ENCODE measurements around the gene PNMA6E. TPM values are rescaled to one million over a fixed set of nuclear protein-coding genes. Genes with fewer than 3 reads are reported as not detected.

Gene PNMA6E
- total RNA-seq, 4 donors from 2014 or later, result not detected

DNA sequence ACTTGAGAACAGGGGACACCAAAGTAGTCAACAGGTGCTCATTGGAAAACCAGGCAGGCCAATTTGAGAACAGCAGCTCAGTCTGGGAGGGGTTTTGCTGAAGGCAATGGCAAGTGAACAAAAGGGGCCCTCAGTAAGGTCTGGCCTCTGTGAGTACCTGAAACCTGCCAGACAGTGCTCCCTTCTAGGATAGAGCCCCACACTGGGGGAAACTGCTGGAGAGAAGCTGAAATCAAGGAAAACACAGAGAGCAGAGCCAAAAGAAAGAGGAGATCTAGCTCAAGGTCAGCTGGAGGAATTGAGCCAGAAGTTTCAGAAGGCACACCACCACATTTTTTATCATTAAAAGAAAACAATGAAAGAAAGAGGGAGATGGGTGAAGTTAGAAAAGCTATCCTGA lies 28.2 kb downstream of the PNMA6E start:
- intact Hi-C loops (cut with DNase I; ENCODE audit: low total_unique reads) (no loop called here), in situ Hi-C loops (cut with MboI; ENCODE audit: low sequenced_read_pairs in 4 of 4) (loop anchor here in 1 of 4 donors (25.0 kb wide), 1 partner anchor 211 kb away; no protein-coding TSS in a partner anchor)
- ATAC-seq (no peak), DNase-seq (no peak)
- Histone ChIP-seq H3K27ac (no peak overlapping the region), H3K36me3 (no peaks in the 10 kb centered on the region), H3K27me3 (no peaks in the 10 kb centered on the region), H3K9me3 (no peaks in the 10 kb centered on the region), H3K4me1 (no peaks in the 10 kb centered on the region), H3K4me3 (no peak overlapping the region)
- TF ChIP-seq, protein P1, sequence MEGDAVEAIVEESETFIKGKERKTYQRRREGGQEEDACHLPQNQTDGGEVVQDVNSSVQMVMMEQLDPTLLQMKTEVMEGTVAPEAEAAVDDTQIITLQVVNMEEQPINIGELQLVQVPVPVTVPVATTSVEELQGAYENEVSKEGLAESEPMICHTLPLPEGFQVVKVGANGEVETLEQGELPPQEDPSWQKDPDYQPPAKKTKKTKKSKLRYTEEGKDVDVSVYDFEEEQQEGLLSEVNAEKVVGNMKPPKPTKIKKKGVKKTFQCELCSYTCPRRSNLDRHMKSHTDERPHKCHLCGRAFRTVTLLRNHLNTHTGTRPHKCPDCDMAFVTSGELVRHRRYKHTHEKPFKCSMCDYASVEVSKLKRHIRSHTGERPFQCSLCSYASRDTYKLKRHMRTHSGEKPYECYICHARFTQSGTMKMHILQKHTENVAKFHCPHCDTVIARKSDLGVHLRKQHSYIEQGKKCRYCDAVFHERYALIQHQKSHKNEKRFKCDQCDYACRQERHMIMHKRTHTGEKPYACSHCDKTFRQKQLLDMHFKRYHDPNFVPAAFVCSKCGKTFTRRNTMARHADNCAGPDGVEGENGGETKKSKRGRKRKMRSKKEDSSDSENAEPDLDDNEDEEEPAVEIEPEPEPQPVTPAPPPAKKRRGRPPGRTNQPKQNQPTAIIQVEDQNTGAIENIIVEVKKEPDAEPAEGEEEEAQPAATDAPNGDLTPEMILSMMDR (IDR thresholded peaks at IDR 0.05 in 4 of 5, conservative IDR thresholded peaks at IDR 0.05 in 1 of 5), result no peak
- TF ChIP-seq POLR2A (IDR thresholded peaks at IDR 0.05), result no peak

DNA sequence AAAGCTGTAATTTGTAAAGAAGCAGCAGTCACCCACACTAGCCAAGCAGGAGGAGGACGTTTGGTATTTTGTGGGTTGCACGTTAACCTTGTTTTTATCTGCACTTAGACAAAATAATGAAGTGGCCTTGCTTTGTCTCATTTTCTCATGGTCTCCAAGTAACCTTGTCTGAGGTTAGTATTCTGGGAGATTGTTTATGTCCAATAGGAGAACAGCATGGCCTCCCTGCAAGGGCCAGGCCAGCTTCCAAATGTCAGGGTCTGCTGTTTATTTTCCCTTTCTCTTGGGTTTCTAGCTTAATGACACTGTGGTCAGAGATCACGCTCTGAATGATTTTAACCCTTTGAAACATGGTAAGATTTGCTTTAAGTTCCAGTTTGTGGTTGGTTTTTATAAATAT lies 29.9 kb downstream of the PNMA6E start:
- Histone ChIP-seq H3K27me3 (peaks cover 0 to 2% (median 0%) of the 10 kb centered on the region in 3 donors), H3K4me3 (no peak overlapping the region), H3K36me3 (no peaks in the 10 kb centered on the region), H3K4me1 (no peaks in the 10 kb centered on the region), H3K9me3 (no peaks in the 10 kb centered on the region), H3K27ac (no peak overlapping the region)
- intact Hi-C loops (cut with DNase I; ENCODE audit: low total_unique reads) (no loop called here), in situ Hi-C loops (cut with MboI; ENCODE audit: low sequenced_read_pairs in 4 of 4) (loop anchor here in 1 of 4 donors (25.0 kb wide), 1 partner anchor 209 kb away; no protein-coding TSS in a partner anchor)
- TF ChIP-seq, protein P1 (IDR thresholded peaks at IDR 0.05 in 4 of 5, conservative IDR thresholded peaks at IDR 0.05 in 1 of 5), result no peak
- TF ChIP-seq POLR2A (IDR thresholded peaks at IDR 0.05), result no peak
- ATAC-seq, result no peak
- DNase-seq, result no peak

DNA sequence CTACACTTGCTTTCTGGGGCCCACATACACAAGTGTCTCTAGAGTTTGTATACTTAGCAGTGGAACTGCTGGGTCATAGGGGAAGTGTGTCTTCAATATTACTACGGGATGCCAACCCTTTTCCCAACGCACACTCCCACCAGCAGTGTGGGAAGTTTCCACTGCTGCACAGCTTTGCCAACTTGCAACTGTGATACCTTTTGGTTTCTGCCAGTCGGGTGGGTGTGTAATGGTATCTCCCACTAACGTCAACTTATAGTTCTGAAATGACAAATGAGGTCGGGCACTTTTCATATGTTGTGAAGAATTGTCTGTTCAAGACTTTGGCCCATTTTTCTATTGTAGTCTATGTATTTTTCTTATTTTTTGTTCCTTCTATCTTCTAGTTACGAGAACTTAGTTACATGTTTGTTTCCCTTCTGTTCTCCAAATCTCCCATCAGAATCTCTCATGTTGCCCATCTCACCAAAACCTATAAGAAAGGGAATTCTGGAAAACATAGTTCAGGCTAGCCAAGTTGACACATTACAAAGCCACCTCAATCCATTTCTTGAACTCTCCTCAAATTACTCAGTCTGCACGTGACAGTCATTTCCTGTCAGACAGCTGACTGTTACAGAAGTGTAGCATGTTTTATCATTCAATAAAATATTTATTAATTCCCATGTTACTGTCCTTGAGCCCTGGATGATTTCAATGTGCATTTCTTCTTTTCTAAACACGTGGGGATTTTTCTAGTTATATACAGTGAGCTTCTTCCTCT lies 30.7 kb downstream of the PNMA6E start:
- intact Hi-C loops (cut with DNase I; ENCODE audit: low total_unique reads), result no loop called here
- no peak for TF ChIP-seq POLR2A (IDR thresholded peaks at IDR 0.05)
- TF ChIP-seq, protein P1 (IDR thresholded peaks at IDR 0.05 in 4 of 5, conservative IDR thresholded peaks at IDR 0.05 in 1 of 5), result no peak

DNA sequence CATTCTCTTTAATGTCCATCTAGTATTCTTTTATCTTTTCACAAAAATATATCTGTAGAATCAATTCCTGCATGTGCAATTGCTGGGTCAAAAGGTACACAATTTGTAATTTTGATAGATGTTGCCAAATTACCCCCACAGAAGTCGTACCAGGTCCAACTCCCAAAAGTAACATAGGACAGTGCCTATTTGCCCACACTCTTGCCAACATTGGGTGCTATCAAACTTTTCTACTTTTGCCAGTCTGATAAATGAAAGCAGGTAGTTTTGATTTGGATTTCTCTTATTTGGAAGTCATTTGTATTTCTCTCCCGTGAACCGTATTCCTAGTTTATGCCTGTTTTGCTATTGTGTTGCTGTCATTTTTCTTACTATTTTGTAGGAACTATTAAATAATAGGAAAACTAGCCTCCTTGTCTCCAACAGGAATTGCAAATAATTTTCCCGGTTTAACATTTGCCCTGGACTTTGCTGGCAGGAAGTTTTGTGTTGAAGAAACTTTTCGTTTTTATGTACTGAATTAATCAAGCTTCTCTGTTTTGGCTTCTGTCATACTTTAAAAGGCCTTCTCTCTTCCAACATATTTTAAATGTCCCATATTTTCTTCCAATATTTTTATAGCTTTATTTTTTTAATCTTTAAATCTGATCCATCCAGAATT lies 34.1 kb downstream of the PNMA6E start:
- H3K4me1 ChIP-seq, result no peaks in the 10 kb centered on the region
- DNase-seq (no peak), ATAC-seq (no peak)
- no peak overlapping the region for H3K4me3 ChIP-seq
- intact Hi-C loops (cut with DNase I; ENCODE audit: low total_unique reads), result no loop called here
- H3K9me3 ChIP-seq, result no peaks in the 10 kb centered on the region
- TF ChIP-seq, protein P1 (IDR thresholded peaks at IDR 0.05 in 4 of 5, conservative IDR thresholded peaks at IDR 0.05 in 1 of 5), result no peak
- TF ChIP-seq POLR2A (IDR thresholded peaks at IDR 0.05), result no peak
- in situ Hi-C loops (cut with MboI; ENCODE audit: low sequenced_read_pairs in 4 of 4), result loop anchor here in 1 of 4 donors (25.0 kb wide), 1 partner anchor 205 kb away; no protein-coding TSS in a partner anchor
- no peak overlapping the region for H3K27ac ChIP-seq
- H3K36me3 ChIP-seq, result no peaks in the 10 kb centered on the region
- H3K27me3 ChIP-seq, result peaks cover 0 to 4% (median 0%) of the 10 kb centered on the region in 3 donors

More for the DNA sequence above, 30.7 kb downstream of the PNMA6E start:
- Histone ChIP-seq H3K27me3 (peaks cover 0 to 4% (median 0%) of the 10 kb centered on the region in 3 donors), H3K27ac (no peak overlapping the region), H3K4me1 (no peaks in the 10 kb centered on the region), H3K4me3 (no peak overlapping the region), H3K36me3 (no peaks in the 10 kb centered on the region), H3K9me3 (no peaks in the 10 kb centered on the region)
- DNase-seq (no peak), ATAC-seq (no peak)
- in situ Hi-C loops (cut with MboI; ENCODE audit: low sequenced_read_pairs in 4 of 4), result loop anchor here in 1 of 4 donors (25.0 kb wide), 1 partner anchor 208 kb away; no protein-coding TSS in a partner anchor
